Measurements from ENCODE around the gene C12orf76. TPM values are rescaled to one million over a fixed set of nuclear protein-coding genes. Genes with fewer than 3 reads are reported as not detected.
"Not testable (repeated sequence)": the region's sequence is repeated elsewhere in the genome, so short reads cannot be mapped to it uniquely, and the experiment has no call there.

The C12orf76 gene
- total and polyA plus RNA-seq, 2 of the 4 experiments (the other 2 are of a cell fraction) = 5.0 to 7.1 TPM

- intact Hi-C loops (cut with micrococcal nuclease) = loop anchor here (5.0 kb wide), 1 partner anchor 383 kb away; no protein-coding TSS in a partner anchor
- H3K4me1 ChIP-seq (ENCODE audit: control insufficient read depth, insufficient read depth, low read length); DNase-seq; H4K20me1 ChIP-seq (ENCODE audit: insufficient read depth, low read length); H3K9me3 ChIP-seq (ENCODE audit: control insufficient read depth, insufficient read depth, low read length); in situ Hi-C loops (cut with MboI; ENCODE audit: low sequenced_read_pairs); POLR2A ChIA-PET (ENCODE audit: unreplicated experiment); H3K27me3 ChIP-seq (ENCODE audit: control insufficient read depth, insufficient read depth, low read length); ATAC-seq (ENCODE audit: low read depth); H2BK5ac ChIP-seq (ENCODE audit: low read depth, low read length, poor library complexity, severe bottlenecking); H2AK5ac ChIP-seq (ENCODE audit: low read depth, low read length); H3K18ac ChIP-seq (ENCODE audit: low read depth, low read length); CTCF ChIA-PET; H3K27ac ChIP-seq (ENCODE audit: insufficient read depth, low read length); H2BK120ac ChIP-seq (ENCODE audit: low read depth, low read length); H2BK15ac ChIP-seq (ENCODE audit: low read depth, low read length); H4K8ac ChIP-seq (ENCODE audit: low read depth in 2 of 2, low read length in 2 of 2); H2BK20ac ChIP-seq (ENCODE audit: low read depth, low read length); H3K14ac ChIP-seq (replicated peaks; ENCODE audit: low read depth, low read length); H2AFZ ChIP-seq (replicated peaks; ENCODE audit: low read length, poor library complexity); H3K9ac ChIP-seq (ENCODE audit: low read depth, low read length); H4K91ac ChIP-seq (ENCODE audit: insufficient read depth, low read depth, low read length); H3K23ac ChIP-seq (ENCODE audit: low read depth, low read length); H4K5ac ChIP-seq (ENCODE audit: low read depth, low read length); H3K4me2 ChIP-seq (ENCODE audit: low read depth, low read length); H3K4me3 ChIP-seq (ENCODE audit: insufficient read depth, low read depth, low read length); H3K4ac ChIP-seq (ENCODE audit: low read depth, low read length); BruUV-seq (replicated peaks); H3K56ac ChIP-seq (ENCODE audit: extremely low read depth, insufficient read depth, low read length); H3K36me3 ChIP-seq (ENCODE audit: control insufficient read depth, insufficient read depth, low read length); dilution Hi-C loops (cut with HindIII; ENCODE audit: low sequenced_read_pairs, unreplicated experiment); H2AK9ac ChIP-seq (replicated peaks; ENCODE audit: low read depth, low read length, poor library complexity): not testable (repeated sequence)
- H3K9me1 ChIP-seq (ENCODE audit: insufficient read depth, low read length) = peaks cover 12% of the 10 kb centered on the region
- WGBS, 2 experiments (ENCODE audit: extremely low coverage in 2 of 2, insufficient read length in 1 of 2) = 81% methylated on average over 5 of the region's 9 CpGs; no CpG with 5 or more reads in 1 of the 2 experiments
- peaks cover 10 to 27% of the 10 kb centered on the region in 2 experiments; a peak in 3 of 4 replicates for H3K79me1 ChIP-seq (ENCODE audit: low read depth in 1 of 2, low read length in 2 of 2)
These were observed 1.3 kb upstream of the C12orf76 start for GRCh38 chr12:110049666-110050065.

DNA sequence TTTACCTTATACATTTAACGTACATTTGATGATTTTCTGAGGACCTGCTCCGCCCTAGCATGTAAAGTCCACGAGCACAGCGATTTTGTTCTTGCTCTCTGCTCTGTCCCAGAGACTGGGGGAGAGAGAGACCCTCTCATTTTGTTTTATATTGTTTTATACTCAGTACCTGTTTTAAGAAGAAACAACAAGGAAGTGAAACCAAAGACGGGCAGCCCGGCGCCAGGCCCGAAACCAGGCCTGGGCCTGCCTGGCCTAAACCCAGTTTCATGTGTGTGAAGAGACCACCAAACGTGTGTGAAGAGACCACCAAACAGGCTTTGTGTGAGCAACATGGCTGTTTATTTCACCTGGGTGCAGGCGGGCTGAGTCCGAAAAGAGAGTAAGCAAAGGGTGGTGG is 712 bp upstream of the C12orf76 start:
- BruUV-seq (replicated peaks); H3K27ac ChIP-seq (ENCODE audit: insufficient read depth, low read length); H3K18ac ChIP-seq (ENCODE audit: low read depth, low read length); CTCF ChIA-PET; H3K36me3 ChIP-seq (ENCODE audit: control insufficient read depth, insufficient read depth, low read length); DNase-seq; ATAC-seq (ENCODE audit: low read depth); H3K9me3 ChIP-seq (ENCODE audit: control insufficient read depth, insufficient read depth, low read length); H3K4me1 ChIP-seq (ENCODE audit: control insufficient read depth, insufficient read depth, low read length); POLR2A ChIA-PET (ENCODE audit: unreplicated experiment); H2BK20ac ChIP-seq (ENCODE audit: low read depth, low read length); H4K20me1 ChIP-seq (ENCODE audit: insufficient read depth, low read length); H3K27me3 ChIP-seq (ENCODE audit: control insufficient read depth, insufficient read depth, low read length); H3K56ac ChIP-seq (ENCODE audit: extremely low read depth, insufficient read depth, low read length); in situ Hi-C loops (cut with MboI; ENCODE audit: low sequenced_read_pairs); H3K9ac ChIP-seq (ENCODE audit: low read depth, low read length); dilution Hi-C loops (cut with HindIII; ENCODE audit: low sequenced_read_pairs, unreplicated experiment); H2AK9ac ChIP-seq (replicated peaks; ENCODE audit: low read depth, low read length, poor library complexity): not testable (repeated sequence)
- Histone ChIP-seq H2AK5ac (ENCODE audit: low read depth, low read length) (peak overlapping the region; percentile 45), H2BK120ac (ENCODE audit: low read depth, low read length) (peak overlapping the region; percentile 57; the same call in 1 of the 2 replicates), H4K5ac (ENCODE audit: low read depth, low read length) (peak overlapping the region; percentile 39), H4K8ac (ENCODE audit: low read depth in 2 of 2, low read length in 2 of 2) (peak overlapping the region; percentile 25 to 99), H3K4ac (ENCODE audit: low read depth, low read length) (peak overlapping the region; percentile 76), H3K9me1 (ENCODE audit: insufficient read depth, low read length) (peaks cover 11% of the 10 kb centered on the region), H2AFZ (replicated peaks; ENCODE audit: low read length, poor library complexity) (peak overlapping the region; percentile 97), H3K4me2 (ENCODE audit: low read depth, low read length) (peak overlapping the region; percentile 51), H3K79me1 (ENCODE audit: low read depth in 1 of 2, low read length in 2 of 2) (peaks cover 11 to 28% of the 10 kb centered on the region in 2 experiments; a peak in 3 of 4 replicates), H4K91ac (ENCODE audit: insufficient read depth, low read depth, low read length) (peak overlapping the region; percentile 50; the same call in 1 of the 2 replicates), H2BK15ac (ENCODE audit: low read depth, low read length) (0 out of 3 replicates have a peak overlapping the region, but pooled peaks have one; percentile 0), H3K23ac (ENCODE audit: low read depth, low read length) (peak overlapping the region; percentile 43; the same call in 1 of the 2 replicates), H3K14ac (replicated peaks; ENCODE audit: low read depth, low read length) (peak overlapping the region; percentile 75), H3K4me3 (ENCODE audit: insufficient read depth, low read depth, low read length) (peak overlapping the region; percentile 34; the same call in 1 of the 2 replicates), H2BK5ac (ENCODE audit: low read depth, low read length, poor library complexity, severe bottlenecking) (peak overlapping the region; percentile 56)
- 82 to 100% methylated on average over 1 to 7 of the region's 11 CpGs for WGBS, 2 experiments (ENCODE audit: extremely low coverage in 2 of 2, insufficient read length in 1 of 2)
- intact Hi-C loops (cut with micrococcal nuclease) = loop anchor here (5.0 kb wide), 1 partner anchor 383 kb away; no protein-coding TSS in a partner anchor
